ENCODE data around the gene PIGU.

PIGU gene

DNA sequence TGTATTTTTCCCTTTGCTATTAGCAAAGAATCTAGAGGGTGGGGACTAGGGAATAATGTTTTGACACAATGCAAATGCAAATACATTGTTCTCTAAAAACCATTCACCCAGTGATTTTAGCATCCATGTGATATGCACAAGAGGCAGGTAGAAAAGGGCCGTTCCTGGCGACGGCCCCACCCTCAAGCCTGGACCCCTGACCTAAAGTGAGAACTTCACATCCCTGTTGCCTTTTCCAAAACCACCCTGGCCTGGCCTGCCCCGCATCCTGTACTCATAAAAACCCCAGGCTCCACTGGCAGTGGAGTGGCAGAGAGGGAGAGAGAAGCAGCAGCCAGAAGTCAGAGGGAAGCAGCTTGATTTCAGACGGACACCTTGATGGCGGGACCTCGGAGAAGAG lies 69.8 kb downstream of the PIGU start:
- Histone ChIP-seq H3K36me3 (ENCODE audit: control insufficient read depth in 1 of 2, insufficient read depth in 2 of 2, low read length in 2 of 2) (peaks cover 0 to 7% of the 10 kb centered on the region in 2 donors), H3K27ac (ENCODE audit: low read depth, low read length) (no peak overlapping the region), H3K9me3 (ENCODE audit: control insufficient read depth in 1 of 2, low read length in 2 of 2) (no peaks in the 10 kb centered on the region), H3K9ac (ENCODE audit: low read depth in 1 of 2, low read length in 2 of 2) (no peak overlapping the region), H3K4me1 (ENCODE audit: control insufficient read depth in 1 of 2, insufficient read depth in 2 of 2, low read length in 2 of 2) (no peaks in the 10 kb centered on the region), H3K27me3 (ENCODE audit: control insufficient read depth in 1 of 2, insufficient read depth in 2 of 2, low read length in 2 of 2) (no peaks in the 10 kb centered on the region), H3K4me3 (ENCODE audit: low read depth in 1 of 2, low read length in 2 of 2) (no peak overlapping the region)

DNA sequence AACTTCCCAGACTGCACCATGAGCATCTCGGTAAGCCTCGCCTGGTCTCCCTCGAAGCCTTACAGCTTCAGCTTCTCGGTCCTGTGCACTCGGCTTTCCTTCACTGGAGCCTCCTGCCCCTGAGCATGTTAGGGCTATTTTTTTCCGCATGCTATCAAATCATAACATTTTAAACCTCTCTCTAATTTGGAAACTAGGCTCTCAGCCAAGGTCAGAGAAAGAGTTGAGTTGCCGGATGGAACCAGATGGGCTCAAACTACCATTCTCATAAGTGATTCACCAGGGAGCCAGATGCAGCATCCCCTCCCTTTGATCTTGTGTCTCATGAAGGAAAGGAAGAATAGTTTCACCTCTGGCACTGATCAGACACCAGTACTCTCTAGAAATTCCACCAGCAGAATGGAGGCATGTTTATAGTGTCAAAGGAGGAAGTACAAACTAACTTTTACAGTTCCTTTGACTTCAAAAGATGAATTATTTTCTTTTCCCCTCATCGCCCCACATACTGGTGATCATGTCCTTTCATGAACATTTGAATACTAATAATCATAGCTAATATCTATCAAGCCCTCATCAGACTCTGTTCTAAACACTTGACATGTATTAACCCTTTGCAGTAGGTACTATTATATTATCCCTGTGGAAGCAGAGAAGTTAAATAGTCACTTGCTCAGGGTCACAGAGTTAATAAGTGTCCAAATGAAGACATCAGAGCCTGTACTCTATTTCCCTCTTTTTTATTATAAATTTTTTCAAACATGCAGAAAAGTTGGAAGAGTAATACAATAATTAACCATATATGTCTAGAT lies 71.7 kb downstream of the PIGU start:
- no peaks in the 10 kb centered on the region for H3K9me3 ChIP-seq (ENCODE audit: control insufficient read depth in 1 of 2, low read length in 2 of 2)
- no peaks in the 10 kb centered on the region for H3K27me3 ChIP-seq (ENCODE audit: control insufficient read depth in 1 of 2, insufficient read depth in 2 of 2, low read length in 2 of 2)
- peaks cover 0 to 5% of the 10 kb centered on the region in 2 donors for H3K36me3 ChIP-seq (ENCODE audit: control insufficient read depth in 1 of 2, insufficient read depth in 2 of 2, low read length in 2 of 2)
- no peaks in the 10 kb centered on the region for H3K4me1 ChIP-seq (ENCODE audit: control insufficient read depth in 1 of 2, insufficient read depth in 2 of 2, low read length in 2 of 2)
- H3K4me3 ChIP-seq (ENCODE audit: low read depth in 1 of 2, low read length in 2 of 2), result no peak overlapping the region
- no peak overlapping the region for H3K9ac ChIP-seq (ENCODE audit: low read depth in 1 of 2, low read length in 2 of 2)
- H3K27ac ChIP-seq (ENCODE audit: low read depth, low read length), result no peak overlapping the region

DNA sequence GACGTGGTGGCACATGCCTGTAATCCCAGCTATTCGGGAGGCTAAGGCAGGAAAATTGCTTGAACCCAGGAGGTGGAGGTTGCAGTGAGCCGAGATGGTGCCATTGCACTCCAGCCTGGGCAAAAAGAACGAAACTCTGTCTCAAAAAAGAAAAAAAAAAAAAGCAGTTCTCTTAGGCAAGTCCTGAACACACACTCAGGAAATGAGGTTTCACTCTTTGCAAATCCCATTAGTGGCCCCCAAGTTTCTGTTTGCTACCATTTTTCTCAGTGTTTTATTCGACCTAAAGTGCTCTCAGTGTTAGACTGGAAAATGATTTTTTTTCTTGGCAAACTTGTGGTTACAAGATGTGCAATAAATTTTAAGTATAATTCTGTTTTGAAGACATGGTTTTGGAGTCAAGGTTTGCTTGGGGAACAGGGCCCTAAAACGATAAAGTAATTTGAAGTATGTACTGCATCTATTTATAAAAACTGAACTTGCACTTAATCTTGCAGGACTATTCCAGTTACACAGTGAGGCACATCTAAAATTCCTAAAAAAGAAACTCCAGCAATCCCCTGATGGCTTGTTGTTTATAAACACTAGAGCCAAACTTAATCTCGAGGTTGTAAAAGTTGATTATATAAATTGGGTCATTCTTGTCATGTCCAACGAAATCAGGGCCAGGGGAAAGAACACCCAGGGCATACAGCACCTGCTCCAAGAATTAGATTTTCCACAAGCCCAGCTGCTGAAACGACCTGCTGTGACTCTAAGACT lies 75.8 kb downstream of the PIGU start:
- Histone ChIP-seq H3K36me3 (ENCODE audit: control insufficient read depth in 1 of 2, insufficient read depth in 2 of 2, low read length in 2 of 2) (no peaks in the 10 kb centered on the region), H3K27me3 (ENCODE audit: control insufficient read depth in 1 of 2, insufficient read depth in 2 of 2, low read length in 2 of 2) (no peaks in the 10 kb centered on the region), H3K9me3 (ENCODE audit: control insufficient read depth in 1 of 2, low read length in 2 of 2) (no peaks in the 10 kb centered on the region), H3K27ac (ENCODE audit: low read depth, low read length) (no peak overlapping the region), H3K4me1 (ENCODE audit: control insufficient read depth in 1 of 2, insufficient read depth in 2 of 2, low read length in 2 of 2) (no peaks in the 10 kb centered on the region), H3K4me3 (ENCODE audit: low read depth in 1 of 2, low read length in 2 of 2) (no peak overlapping the region), H3K9ac (ENCODE audit: low read depth in 1 of 2, low read length in 2 of 2) (no peak overlapping the region)

DNA sequence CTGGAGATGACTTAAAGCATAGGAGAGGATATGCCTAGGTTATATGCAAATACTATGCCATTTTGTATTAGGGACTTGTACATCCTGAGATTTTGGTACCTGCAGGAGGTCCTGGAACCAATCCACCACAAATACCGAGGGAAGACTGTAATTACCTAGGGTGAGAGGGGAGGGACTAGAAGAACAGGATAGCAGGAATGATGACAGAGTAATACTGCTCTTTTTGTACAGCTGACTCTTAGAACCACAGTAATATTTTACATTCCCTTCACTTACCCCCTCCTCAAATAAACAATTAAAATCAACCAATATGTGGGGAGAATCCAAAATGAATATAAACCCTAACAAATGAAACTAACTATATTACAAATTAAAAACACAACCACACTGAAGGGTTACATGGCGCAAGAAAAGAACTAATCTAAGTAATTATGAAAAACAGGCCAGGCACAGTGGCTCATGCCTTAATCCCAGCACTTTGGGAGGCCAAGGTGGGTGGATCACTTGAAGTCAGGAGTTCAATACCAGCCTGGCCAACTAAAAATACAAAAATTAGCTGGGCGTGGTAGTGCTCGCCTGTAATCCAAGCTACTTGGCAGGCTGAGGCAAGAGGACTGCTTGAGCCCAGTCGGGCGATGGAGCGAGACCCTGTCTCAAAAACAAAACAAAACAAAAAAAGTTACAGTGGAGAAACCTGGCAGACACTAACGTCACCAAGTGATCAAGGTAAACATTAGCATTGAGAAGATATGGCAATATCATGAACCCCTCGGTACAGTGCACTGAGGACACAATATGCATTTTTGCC lies 81.3 kb downstream of the PIGU start:
- no peak overlapping the region for H3K4me3 ChIP-seq (ENCODE audit: low read depth in 1 of 2, low read length in 2 of 2)
- H3K9me3 ChIP-seq (ENCODE audit: control insufficient read depth in 1 of 2, low read length in 2 of 2), result no peaks in the 10 kb centered on the region
- no peaks in the 10 kb centered on the region for H3K36me3 ChIP-seq (ENCODE audit: control insufficient read depth in 1 of 2, insufficient read depth in 2 of 2, low read length in 2 of 2)
- H3K27me3 ChIP-seq (ENCODE audit: control insufficient read depth in 1 of 2, insufficient read depth in 2 of 2, low read length in 2 of 2), result no peaks in the 10 kb centered on the region
- no peaks in the 10 kb centered on the region for H3K4me1 ChIP-seq (ENCODE audit: control insufficient read depth in 1 of 2, insufficient read depth in 2 of 2, low read length in 2 of 2)
- H3K27ac ChIP-seq (ENCODE audit: low read depth, low read length), result no peak overlapping the region
- H3K9ac ChIP-seq (ENCODE audit: low read depth in 1 of 2, low read length in 2 of 2), result no peak overlapping the region

DNA sequence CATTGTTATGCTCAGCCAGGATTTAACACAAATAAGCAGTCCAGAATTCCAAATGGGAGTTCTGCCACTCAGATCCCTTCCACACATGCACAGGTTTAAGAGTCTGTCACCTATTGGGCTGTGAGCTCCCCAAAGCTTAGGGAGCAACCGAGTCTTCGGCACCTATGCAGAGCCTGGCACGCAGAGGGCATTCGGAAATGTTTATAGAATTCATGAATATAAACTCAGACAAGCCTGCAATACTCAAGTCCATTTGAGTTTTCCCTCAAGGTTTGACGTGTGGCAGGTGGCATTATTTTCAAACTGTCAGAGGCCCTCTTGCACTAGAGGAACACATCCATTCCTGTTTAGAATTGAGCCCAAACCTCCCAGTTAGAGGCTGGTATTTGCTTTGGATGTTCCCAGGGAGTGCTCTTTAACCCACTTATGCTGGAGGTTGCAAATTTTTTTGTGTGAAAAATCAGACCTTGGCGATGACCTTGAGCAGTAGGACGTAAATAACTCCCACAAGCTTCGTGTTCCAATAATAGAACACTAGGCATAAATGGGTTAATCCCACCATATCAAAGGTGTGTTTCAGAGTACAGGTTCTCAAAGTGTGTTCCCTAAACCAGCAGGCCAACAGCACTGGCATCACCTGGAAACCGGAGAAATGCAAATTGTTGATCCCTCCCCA lies 90.3 kb downstream of the PIGU start:
- H3K36me3 ChIP-seq (ENCODE audit: control insufficient read depth in 1 of 2, insufficient read depth in 2 of 2, low read length in 2 of 2), result peaks cover 3 to 19% of the 10 kb centered on the region in 2 donors
- no peak overlapping the region for H3K27ac ChIP-seq (ENCODE audit: low read depth, low read length)
- H3K27me3 ChIP-seq (ENCODE audit: control insufficient read depth in 1 of 2, insufficient read depth in 2 of 2, low read length in 2 of 2), result no peaks in the 10 kb centered on the region

DNA sequence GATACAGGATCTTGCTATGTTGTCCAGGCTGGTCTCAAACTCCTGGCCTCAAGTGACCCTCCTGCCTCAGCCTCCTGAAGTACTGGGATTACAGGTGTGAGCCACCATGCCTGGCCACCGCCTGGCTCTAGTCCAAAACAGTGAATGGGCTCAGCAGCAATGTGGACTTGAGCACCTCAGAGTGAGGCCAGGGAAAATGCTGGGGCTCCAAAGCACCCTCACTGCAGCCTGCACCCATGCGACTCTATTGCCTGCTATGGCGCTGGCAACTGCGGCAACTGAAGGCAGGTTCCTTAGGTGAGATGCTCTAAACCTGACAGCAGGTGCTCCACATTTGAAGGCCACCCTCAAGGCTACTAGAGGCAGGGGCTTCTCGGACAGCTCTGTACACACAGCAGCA lies 91.9 kb downstream of the PIGU start:
- Histone ChIP-seq H3K27ac (ENCODE audit: low read depth, low read length) (no peak overlapping the region), H3K36me3 (ENCODE audit: control insufficient read depth in 1 of 2, insufficient read depth in 2 of 2, low read length in 2 of 2) (peaks cover 7 to 21% of the 10 kb centered on the region in 2 donors), H3K9me3 (ENCODE audit: control insufficient read depth in 1 of 2, low read length in 2 of 2) (no peaks in the 10 kb centered on the region), H3K9ac (ENCODE audit: low read depth in 1 of 2, low read length in 2 of 2) (no peak overlapping the region), H3K27me3 (ENCODE audit: control insufficient read depth in 1 of 2, insufficient read depth in 2 of 2, low read length in 2 of 2) (no peaks in the 10 kb centered on the region), H3K4me1 (ENCODE audit: control insufficient read depth in 1 of 2, insufficient read depth in 2 of 2, low read length in 2 of 2) (peaks cover 9 to 16% of the 10 kb centered on the region in 2 donors), H3K4me3 (ENCODE audit: low read depth in 1 of 2, low read length in 2 of 2) (no peak overlapping the region)

More for the DNA sequence above, 90.3 kb downstream of the PIGU start:
- H3K9me3 ChIP-seq (ENCODE audit: control insufficient read depth in 1 of 2, low read length in 2 of 2), result no peaks in the 10 kb centered on the region
- H3K4me3 ChIP-seq (ENCODE audit: low read depth in 1 of 2, low read length in 2 of 2), result no peak overlapping the region
- peaks cover 3 to 8% of the 10 kb centered on the region in 2 donors for H3K4me1 ChIP-seq (ENCODE audit: control insufficient read depth in 1 of 2, insufficient read depth in 2 of 2, low read length in 2 of 2)
- no peak overlapping the region for H3K9ac ChIP-seq (ENCODE audit: low read depth in 1 of 2, low read length in 2 of 2)

DNA sequence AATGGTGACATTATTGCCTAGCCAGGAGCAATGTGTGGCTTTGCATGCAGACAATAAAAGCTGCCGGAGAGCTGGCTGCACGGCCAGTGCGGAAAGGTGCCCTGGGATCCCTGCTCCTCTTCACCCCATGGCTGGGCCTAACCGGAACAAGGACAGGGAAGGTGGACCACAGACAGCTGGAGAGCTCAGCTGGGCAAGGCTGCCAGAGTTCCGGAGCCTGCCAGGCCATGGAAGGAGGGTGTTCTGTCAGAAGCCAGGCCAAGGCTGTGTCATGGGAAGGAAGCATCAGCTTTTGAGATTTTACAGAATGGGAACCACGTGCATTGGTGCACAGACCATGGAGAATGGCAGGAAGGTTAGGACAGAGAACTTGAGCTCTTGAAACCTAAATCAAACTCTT lies 93.3 kb downstream of the PIGU start:
- Histone ChIP-seq H3K9me3 (ENCODE audit: control insufficient read depth in 1 of 2, low read length in 2 of 2) (no peaks in the 10 kb centered on the region), H3K4me1 (ENCODE audit: control insufficient read depth in 1 of 2, insufficient read depth in 2 of 2, low read length in 2 of 2) (peaks cover 17 to 27% of the 10 kb centered on the region in 2 donors), H3K4me3 (ENCODE audit: low read depth in 1 of 2, low read length in 2 of 2) (no peak overlapping the region), H3K27me3 (ENCODE audit: control insufficient read depth in 1 of 2, insufficient read depth in 2 of 2, low read length in 2 of 2) (no peaks in the 10 kb centered on the region), H3K27ac (ENCODE audit: low read depth, low read length) (no peak overlapping the region), H3K36me3 (ENCODE audit: control insufficient read depth in 1 of 2, insufficient read depth in 2 of 2, low read length in 2 of 2) (peaks cover 7 to 21% of the 10 kb centered on the region in 2 donors), H3K9ac (ENCODE audit: low read depth in 1 of 2, low read length in 2 of 2) (no peak overlapping the region)

DNA sequence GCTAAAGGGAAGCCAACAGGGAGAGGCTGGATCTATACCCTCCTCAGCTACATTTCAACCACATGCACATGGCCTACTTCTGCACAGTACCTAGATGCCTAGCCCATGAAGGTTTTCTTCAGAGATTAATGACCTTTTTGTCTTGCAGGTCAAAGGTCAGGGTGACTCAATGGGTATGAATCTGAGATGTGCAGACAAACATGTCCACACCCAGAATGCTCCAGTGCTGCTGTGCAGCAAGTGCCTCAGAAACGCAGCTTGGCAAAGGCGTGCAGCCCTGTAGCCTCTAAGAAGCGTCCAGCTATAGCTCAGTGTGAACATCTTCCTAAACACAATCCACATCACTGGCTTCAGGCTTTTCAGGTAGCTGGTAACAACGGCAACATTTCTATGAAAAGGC lies 94.0 kb downstream of the PIGU start:
- Histone ChIP-seq H3K36me3 (ENCODE audit: control insufficient read depth in 1 of 2, insufficient read depth in 2 of 2, low read length in 2 of 2) (peaks cover 7 to 21% of the 10 kb centered on the region in 2 donors), H3K4me1 (ENCODE audit: control insufficient read depth in 1 of 2, insufficient read depth in 2 of 2, low read length in 2 of 2) (peaks cover 17 to 28% of the 10 kb centered on the region in 2 donors), H3K27ac (ENCODE audit: low read depth, low read length) (no peak overlapping the region), H3K27me3 (ENCODE audit: control insufficient read depth in 1 of 2, insufficient read depth in 2 of 2, low read length in 2 of 2) (no peaks in the 10 kb centered on the region), H3K9me3 (ENCODE audit: control insufficient read depth in 1 of 2, low read length in 2 of 2) (no peaks in the 10 kb centered on the region), H3K4me3 (ENCODE audit: low read depth in 1 of 2, low read length in 2 of 2) (no peak overlapping the region), H3K9ac (ENCODE audit: low read depth in 1 of 2, low read length in 2 of 2) (no peak overlapping the region)

DNA sequence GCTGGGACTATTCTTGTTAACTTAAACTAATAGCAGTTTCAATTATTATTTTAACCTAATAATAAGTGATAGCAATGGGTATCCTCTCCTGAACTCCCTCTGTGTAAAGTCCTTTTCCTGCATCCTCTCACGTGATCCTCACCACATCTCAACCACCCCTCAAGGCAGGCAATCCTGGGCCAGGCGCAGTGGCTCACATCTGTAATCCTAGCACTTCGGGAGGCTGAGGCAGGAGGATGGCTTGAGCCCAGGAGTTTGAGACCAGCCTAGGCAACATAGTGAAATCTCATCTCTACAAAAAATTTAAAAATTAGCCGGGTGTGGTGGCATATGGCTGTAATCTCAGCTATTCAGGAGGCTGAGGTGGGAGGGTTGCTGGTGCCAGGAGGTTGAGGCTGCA lies 94.7 kb downstream of the PIGU start:
- H3K27me3 ChIP-seq (ENCODE audit: control insufficient read depth in 1 of 2, insufficient read depth in 2 of 2, low read length in 2 of 2), result no peaks in the 10 kb centered on the region
- no peak overlapping the region for H3K4me3 ChIP-seq (ENCODE audit: low read depth in 1 of 2, low read length in 2 of 2)
- peaks cover 7 to 21% of the 10 kb centered on the region in 2 donors for H3K36me3 ChIP-seq (ENCODE audit: control insufficient read depth in 1 of 2, insufficient read depth in 2 of 2, low read length in 2 of 2)
- H3K27ac ChIP-seq (ENCODE audit: low read depth, low read length), result no peak overlapping the region
- H3K9me3 ChIP-seq (ENCODE audit: control insufficient read depth in 1 of 2, low read length in 2 of 2), result no peaks in the 10 kb centered on the region
- H3K9ac ChIP-seq (ENCODE audit: low read depth in 1 of 2, low read length in 2 of 2), result no peak overlapping the region
- peaks cover 17 to 28% of the 10 kb centered on the region in 2 donors for H3K4me1 ChIP-seq (ENCODE audit: control insufficient read depth in 1 of 2, insufficient read depth in 2 of 2, low read length in 2 of 2)
